Fibroblast of lung (primary cell): ENCODE data around the gene FBLN7. TPM values are rescaled to one million over a fixed set of nuclear protein-coding genes. Genes with fewer than 3 reads are reported as not detected.
"Not testable (repeated sequence)": the region's sequence is repeated elsewhere in the genome, so short reads cannot be mapped to it uniquely, and the experiment has no call there.

Experiments used
- DNase-seq, 2 donors: peaks; one replicate each; pipeline versions ENCODE4 v3.0.0 to v3.0.0-alpha.2; 2010; ENCODE audit warnings: low read depth in 2 of 2
- H2AFZ ChIP-seq: 2 replicates; pipeline ENCODE4 v1.5.1; 2012; ENCODE audit warnings: low read length, control low read depth, inconsistent platforms
- H3K27ac ChIP-seq: 2 replicates; pipeline ENCODE4 v1.5.1; 2011; ENCODE audit warnings: low read length, control low read depth; ENCODE audit not compliant: insufficient read depth
- H3K27me3 ChIP-seq: 2 replicates; pipeline ENCODE4 v1.5.1; 2011; ENCODE audit warnings: mild to moderate bottlenecking, low read length; ENCODE audit not compliant: control insufficient read depth, insufficient read depth
- H3K36me3 ChIP-seq: 2 replicates; pipeline ENCODE4 v1.5.1; 2011; ENCODE audit warnings: low read length; ENCODE audit not compliant: control insufficient read depth, insufficient read depth
- H3K4me1 ChIP-seq: 2 replicates; pipeline ENCODE4 v1.5.1; 2011; ENCODE audit warnings: low read length; ENCODE audit not compliant: control insufficient read depth, insufficient read depth; ENCODE audit errors: extremely low read depth
- H3K4me2 ChIP-seq: 2 replicates; pipeline ENCODE4 v1.5.1; 2011; ENCODE audit warnings: low read length, control low read depth; ENCODE audit not compliant: insufficient read depth; ENCODE audit errors: extremely low read depth
- H3K4me3 ChIP-seq, 4 experiments: fragments of 200-600 bp in 1 of 4; sonication (generic) in 1 of 4; replicated peaks in 1 of 4; 2 replicates each; pipeline ENCODE4 v1.5.1; 2011 to 2016; ENCODE audit warnings: low read length in 4 of 4, low read depth in 3 of 4, mild to moderate bottlenecking in 3 of 4, control low read depth in 2 of 4, inconsistent platforms in 1 of 4, mixed read lengths in 1 of 4; ENCODE audit not compliant: insufficient read depth in 1 of 4; ENCODE audit errors: control extremely low read depth in 1 of 4
- H3K79me2 ChIP-seq: 2 replicates; pipeline ENCODE4 v1.5.1; 2012; ENCODE audit warnings: mild to moderate bottlenecking, low read length, inconsistent platforms; ENCODE audit not compliant: control insufficient read depth, insufficient read depth
- H3K9ac ChIP-seq: 2 replicates; pipeline ENCODE4 v1.5.1; 2011; ENCODE audit warnings: mild to moderate bottlenecking, low read length, control low read depth; ENCODE audit not compliant: insufficient read depth
- H3K9me3 ChIP-seq: 2 replicates; pipeline ENCODE4 v1.5.1; 2012; ENCODE audit warnings: low read depth, low read length; ENCODE audit not compliant: control insufficient read depth, insufficient read depth
- H4K20me1 ChIP-seq: 2 replicates; pipeline ENCODE4 v1.5.1; 2011; ENCODE audit warnings: low read length; ENCODE audit not compliant: control insufficient read depth, insufficient read depth; ENCODE audit errors: extremely low read depth
- EZH2 ChIP-seq: IDR thresholded peaks from 2 replicates; pipeline ENCODE4 v1.5.1; 2012; ENCODE audit warnings: low read length, control low read depth, mild to moderate bottlenecking; ENCODE audit errors: missing control alignments
- polyA plus RNA-seq, 2 donors: library from polyadenylated mRNA; depleted of rRNA in 1 of 2; stranded (reverse) in 1 of 2; unstranded in 1 of 2; fragments of >200 nt; gene quantifications; 2 replicates each; pipeline ENCODE4 v1.2.1, GENCODE V29; 2011 to 2012; ENCODE audit warnings: missing spikeins in 1 of 2
- total RNA-seq: library from RNA; depleted of rRNA; stranded (reverse); fragments of >200 nt; gene quantifications from 2 replicates; pipeline ENCODE4 v1.2.1, GENCODE V29; 2014
- TF ChIP-seq, protein P1 (sequence below), 2 donors: IDR thresholded peaks in 1 of 2; conservative IDR thresholded peaks in 1 of 2; 1 replicate in 1 of 2; 2 replicates in 1 of 2; pipeline ENCODE4 v1.5.1; 2011 to 2012; ENCODE audit warnings: low read length in 2 of 2, control low read depth in 1 of 2, inconsistent platforms in 1 of 2, low read depth in 1 of 2, mild to moderate bottlenecking in 1 of 2

Gene FBLN7
- total and polyA plus RNA-seq, 2 donors (not counting 1 experiment from before 2014, with no cell fraction given), result 0.99 to 4.6 TPM

DNA sequence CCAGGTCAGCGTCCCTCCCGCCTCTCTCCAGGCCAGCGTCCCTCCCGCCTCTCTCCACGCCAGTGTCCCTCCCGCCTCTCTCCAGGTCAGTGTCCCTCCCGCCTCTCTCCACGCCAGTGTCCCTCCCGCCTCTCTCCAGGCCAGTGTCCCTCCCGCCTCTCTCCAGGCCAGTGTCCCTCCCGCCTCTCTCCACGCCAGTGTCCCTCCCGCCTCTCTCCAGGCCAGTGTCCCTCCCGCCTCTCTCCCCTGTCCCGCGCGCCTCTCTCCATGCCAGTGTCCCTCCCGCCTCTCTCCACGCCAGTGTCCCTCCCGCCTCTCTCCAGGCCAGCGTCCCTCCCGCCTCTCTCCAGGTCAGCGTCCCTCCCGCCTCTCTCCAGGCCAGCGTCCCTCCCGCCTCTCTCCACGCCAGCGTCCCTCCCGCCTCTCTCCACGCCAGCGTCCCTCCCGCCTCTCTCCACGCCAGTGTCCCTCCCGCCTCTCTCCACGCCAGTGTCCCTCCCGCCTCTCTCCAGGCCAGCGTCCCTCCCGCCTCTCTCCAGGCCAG is 1.5 kb downstream of the FBLN7 start:
- H2AFZ ChIP-seq, H3K4me3 ChIP-seq, H3K79me2 ChIP-seq, DNase-seq, H3K9me3 ChIP-seq, H3K4me2 ChIP-seq, H3K36me3 ChIP-seq, H3K27me3 ChIP-seq, H3K4me1 ChIP-seq, H3K27ac ChIP-seq, H4K20me1 ChIP-seq, H3K9ac ChIP-seq: not testable (repeated sequence)

DNA sequence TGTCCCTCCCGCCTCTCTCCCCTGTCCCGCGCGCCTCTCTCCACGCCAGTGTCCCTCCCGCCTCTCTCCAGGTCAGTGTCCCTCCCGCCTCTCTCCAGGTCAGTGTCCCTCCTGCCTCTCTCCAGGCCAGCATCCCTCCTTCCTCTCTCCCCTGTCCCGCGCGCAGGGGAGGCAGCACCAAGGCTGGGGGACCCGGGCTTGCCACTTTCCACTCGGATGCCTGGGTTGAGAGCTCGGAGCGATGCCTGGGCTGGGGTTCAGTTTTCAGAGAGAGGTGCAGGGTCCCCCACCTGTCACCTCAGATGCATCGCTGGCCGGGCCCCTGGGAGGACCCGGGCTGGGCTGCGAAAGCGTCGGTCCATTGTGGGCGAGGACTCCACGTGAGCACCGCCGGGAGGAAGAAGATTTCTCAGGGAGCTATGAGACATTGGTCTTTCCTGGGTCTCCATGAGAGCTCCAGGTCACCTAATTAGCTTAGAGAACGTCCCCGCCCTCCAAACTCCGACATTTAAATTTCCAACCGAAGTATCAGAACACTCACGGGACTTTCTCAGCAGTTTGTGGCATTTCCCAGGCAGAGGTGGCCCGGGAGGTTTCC is 2.1 kb downstream of the FBLN7 start:
- Histone ChIP-seq H3K36me3 (no peaks in the 10 kb centered on the region), H3K4me2 (peak overlapping the region; percentile 69), H3K9ac (no peak overlapping the region), H2AFZ (no peak overlapping the region), H3K4me1 (no peaks in the 10 kb centered on the region), H3K27me3 (no peaks in the 10 kb centered on the region), H3K79me2 (no peaks in the 10 kb centered on the region), H4K20me1 (no peaks in the 10 kb centered on the region), H3K27ac (no peak overlapping the region), H3K9me3 (no peaks in the 10 kb centered on the region), H3K4me3 (peak overlapping the region in 1 of 4 experiments; percentile 28)
- DNase-seq, result no peak
- no peak for TF ChIP-seq EZH2
- TF ChIP-seq, protein P1, sequence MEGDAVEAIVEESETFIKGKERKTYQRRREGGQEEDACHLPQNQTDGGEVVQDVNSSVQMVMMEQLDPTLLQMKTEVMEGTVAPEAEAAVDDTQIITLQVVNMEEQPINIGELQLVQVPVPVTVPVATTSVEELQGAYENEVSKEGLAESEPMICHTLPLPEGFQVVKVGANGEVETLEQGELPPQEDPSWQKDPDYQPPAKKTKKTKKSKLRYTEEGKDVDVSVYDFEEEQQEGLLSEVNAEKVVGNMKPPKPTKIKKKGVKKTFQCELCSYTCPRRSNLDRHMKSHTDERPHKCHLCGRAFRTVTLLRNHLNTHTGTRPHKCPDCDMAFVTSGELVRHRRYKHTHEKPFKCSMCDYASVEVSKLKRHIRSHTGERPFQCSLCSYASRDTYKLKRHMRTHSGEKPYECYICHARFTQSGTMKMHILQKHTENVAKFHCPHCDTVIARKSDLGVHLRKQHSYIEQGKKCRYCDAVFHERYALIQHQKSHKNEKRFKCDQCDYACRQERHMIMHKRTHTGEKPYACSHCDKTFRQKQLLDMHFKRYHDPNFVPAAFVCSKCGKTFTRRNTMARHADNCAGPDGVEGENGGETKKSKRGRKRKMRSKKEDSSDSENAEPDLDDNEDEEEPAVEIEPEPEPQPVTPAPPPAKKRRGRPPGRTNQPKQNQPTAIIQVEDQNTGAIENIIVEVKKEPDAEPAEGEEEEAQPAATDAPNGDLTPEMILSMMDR (conservative IDR thresholded peaks at IDR 0.05 in 1 of 2, IDR thresholded peaks at IDR 0.05 in 1 of 2; ENCODE audit: low read depth in 1 of 2, low read length in 2 of 2), result no peak

DNA sequence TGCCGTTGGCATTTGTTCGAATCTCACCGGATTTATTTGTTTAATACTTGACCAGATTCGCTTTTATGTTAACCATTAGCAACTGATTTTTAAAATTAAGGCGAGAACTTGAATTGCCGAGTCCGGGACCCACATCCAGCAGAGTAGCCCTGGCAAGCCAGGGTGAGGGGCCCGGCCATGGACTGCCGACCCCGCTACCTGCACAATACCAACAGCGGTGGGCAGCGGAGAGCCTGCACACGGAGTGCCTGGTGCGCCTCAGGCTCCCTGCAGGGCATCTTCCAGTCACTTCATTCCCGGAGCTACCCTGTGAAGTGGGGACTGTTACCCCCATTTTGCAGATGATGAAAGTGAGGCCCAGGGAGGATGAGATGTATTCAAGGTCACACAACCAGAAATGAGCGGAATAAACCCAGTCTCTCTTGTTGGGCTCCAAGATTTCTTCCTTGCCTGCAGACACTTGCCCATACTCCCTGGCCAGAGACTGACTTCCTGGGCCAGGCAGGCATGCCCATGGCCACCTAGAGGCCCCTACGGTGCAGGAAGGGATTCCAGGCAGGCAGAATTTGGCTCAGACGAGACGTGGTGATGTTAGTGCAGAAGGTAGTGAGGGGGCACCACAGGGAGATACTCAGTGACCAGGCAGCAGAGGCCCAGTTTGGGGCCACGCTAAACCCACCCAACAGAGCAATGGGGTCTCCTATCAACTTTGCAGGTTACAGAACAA is 2.9 kb downstream of the FBLN7 start:
- Histone ChIP-seq H3K4me1 (no peaks in the 10 kb centered on the region), H3K9me3 (no peaks in the 10 kb centered on the region), H3K36me3 (no peaks in the 10 kb centered on the region), H3K27ac (no peak overlapping the region), H3K27me3 (no peaks in the 10 kb centered on the region), H3K4me2 (no peak overlapping the region), H3K79me2 (no peaks in the 10 kb centered on the region), H3K4me3 (no peak overlapping the region), H4K20me1 (no peaks in the 10 kb centered on the region), H3K9ac (no peak overlapping the region), H2AFZ (no peak overlapping the region)
- TF ChIP-seq, protein P1 (conservative IDR thresholded peaks at IDR 0.05 in 1 of 2, IDR thresholded peaks at IDR 0.05 in 1 of 2; ENCODE audit: low read depth in 1 of 2, low read length in 2 of 2), result no peak
- TF ChIP-seq EZH2, result no peak
- DNase-seq, result no peak
